Fibroblast of villous mesenchyme (primary cell): ENCODE data around the gene PRKG1. TPM values are rescaled to one million over a fixed set of nuclear protein-coding genes. Genes with fewer than 3 reads are reported as not detected.

Source experiments
- DNase-seq: peaks from one replicate; pipeline ENCODE4 v3.0.0-alpha.2; 2010; ENCODE audit warnings: low read depth
- H3K4me3 ChIP-seq: 2 replicates; pipeline ENCODE4 v1.5.1; 2011; ENCODE audit warnings: low read depth, mild to moderate bottlenecking, low read length
- CTCF ChIP-seq: IDR thresholded peaks from 2 replicates; pipeline ENCODE4 v1.5.1; 2012; ENCODE audit warnings: low read depth, mild to moderate bottlenecking, low read length; ENCODE audit not compliant: insufficient read depth
- total RNA-seq: library from RNA; depleted of rRNA; stranded (reverse); fragments of >200 nt; gene quantifications from 2 replicates; pipeline ENCODE4 v1.2.3, GENCODE V29; 2012

Gene PRKG1
- total RNA-seq, 1 donor, result 19.0 TPM

- H3K4me3 ChIP-seq, result peak overlapping the region; percentile 24
- no peak for TF ChIP-seq CTCF
These were observed 150.4 kb downstream of the PRKG1 start for GRCh38 chr10:51224671-51225161.

DNA sequence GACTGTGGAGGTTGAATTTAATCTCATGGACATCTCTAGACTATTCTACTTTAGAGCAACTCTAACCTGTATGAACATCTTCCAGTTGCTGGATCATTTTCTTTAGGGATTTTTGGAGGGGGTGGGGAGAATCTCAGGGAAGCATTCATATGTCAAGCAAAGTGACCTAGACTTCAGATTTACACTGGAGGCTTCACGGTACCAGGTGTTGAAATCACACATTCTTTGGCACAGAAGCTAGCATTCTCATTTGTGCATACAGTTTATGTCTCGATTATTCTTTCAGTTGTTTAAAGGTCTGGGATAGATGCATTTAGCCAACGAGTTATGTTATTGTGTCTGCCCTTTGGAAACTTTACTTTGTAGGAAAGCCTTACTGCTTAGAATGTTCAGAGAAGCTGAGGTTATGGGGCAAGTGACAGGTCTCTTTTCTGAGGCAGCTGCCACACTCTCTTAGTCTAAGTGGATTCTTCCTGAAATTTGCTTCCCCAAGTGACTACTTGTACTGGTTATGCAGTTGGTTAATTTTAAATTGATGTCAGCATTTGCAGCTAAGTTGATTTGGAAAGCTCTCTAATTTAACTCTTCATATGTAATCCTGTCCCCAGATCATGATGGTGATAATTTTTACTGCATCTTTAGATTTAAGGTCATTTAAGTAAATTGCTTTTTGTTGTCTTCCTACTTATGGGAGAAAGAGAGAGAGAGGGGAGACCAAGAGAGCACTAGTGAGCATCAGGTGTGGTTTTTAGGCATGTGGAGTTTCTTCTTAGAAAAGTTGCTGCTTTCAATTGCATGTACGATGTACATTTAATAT lies 153.8 kb downstream of the PRKG1 start:
- no peak for TF ChIP-seq CTCF
- no peak for DNase-seq
- H3K4me3 ChIP-seq, result no peak overlapping the region

More at GRCh38 chr10:51224671-51225161, 150.4 kb downstream of the PRKG1 start:
- DNase-seq, result peak; percentile 94

- no peak for TF ChIP-seq CTCF
- H3K4me3 ChIP-seq, result no peak overlapping the region
- DNase-seq, result peak; percentile 48
These were observed 154.4 kb downstream of the PRKG1 start for GRCh38 chr10:51228714-51229100.

DNA sequence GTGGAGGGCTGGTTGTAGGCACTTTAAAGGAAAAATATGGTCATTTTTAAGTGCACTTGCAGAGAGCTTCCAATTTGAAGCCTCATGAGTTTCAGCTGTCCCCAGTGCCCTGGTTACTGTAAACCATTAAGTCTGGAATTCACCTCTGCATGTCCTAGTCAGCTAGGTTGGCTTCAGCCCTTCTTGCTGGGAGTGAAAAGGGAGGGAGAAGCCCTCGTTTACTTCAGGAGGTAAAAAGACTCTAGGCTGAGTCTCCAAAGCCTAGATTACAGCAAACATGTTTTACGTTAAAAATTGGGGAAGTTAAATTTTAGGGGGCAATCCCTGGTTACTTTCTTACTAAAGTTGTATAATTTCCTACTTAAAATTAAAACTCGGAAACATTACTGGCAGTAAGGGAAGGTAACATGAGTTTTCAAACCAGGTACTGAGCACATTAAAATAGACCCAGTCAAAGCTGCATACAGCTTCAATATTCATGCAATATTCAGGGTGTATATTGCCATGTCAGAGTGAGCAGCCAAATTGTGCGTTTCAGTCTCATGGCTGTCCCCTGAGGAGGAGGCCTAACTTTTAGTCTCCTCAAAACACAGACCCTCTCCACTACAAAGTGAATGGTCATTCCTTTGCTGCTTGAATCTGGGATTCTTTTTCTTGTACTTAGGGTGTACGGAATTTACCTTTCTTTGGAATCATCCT lies 156.7 kb downstream of the PRKG1 start:
- no peak for DNase-seq
- no peak for TF ChIP-seq CTCF
- H3K4me3 ChIP-seq, result no peak overlapping the region

DNA sequence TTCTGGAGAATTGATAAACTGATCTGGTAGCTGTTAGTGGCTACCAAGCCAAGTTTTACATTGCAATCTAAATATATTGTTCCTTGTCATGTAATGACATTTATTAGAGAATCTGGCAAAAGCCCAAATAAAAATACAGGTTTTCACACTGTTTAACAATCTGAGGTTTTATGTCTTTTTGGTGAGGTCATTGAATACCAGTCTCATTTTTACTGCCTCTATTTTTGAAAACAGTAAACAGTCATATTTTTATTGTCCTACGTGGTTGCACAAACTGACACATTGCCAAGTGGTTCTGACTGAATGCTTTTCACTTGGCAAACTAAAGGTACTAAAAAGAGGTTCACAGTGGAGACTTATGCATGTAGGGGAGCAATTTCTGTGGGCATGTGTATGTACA lies 157.5 kb downstream of the PRKG1 start:
- DNase-seq, result peak; percentile 78
- no peak overlapping the region for H3K4me3 ChIP-seq
- TF ChIP-seq CTCF, result no peak

- no peak for DNase-seq
- no peak overlapping the region for H3K4me3 ChIP-seq
- no peak for TF ChIP-seq CTCF
These were observed 159.2 kb downstream of the PRKG1 start for GRCh38 chr10:51233337-51234100.
